GM12874 (cell line): ENCODE measurements around the gene LGALS7.

Experiments
- CTCF ChIP-seq: IDR thresholded peaks from 2 replicates; pipeline ENCODE4 v1.5.1; 2011; ENCODE audit warnings: low read depth, mild to moderate bottlenecking, control low read depth, low read length, moderate library complexity; ENCODE audit not compliant: insufficient read depth

Gene LGALS7

GRCh38 chr19:38812841-38813320, 39.6 kb upstream of the LGALS7 start, which contains the start of gene LGALS4:
TSS of gene LGALS4 (minus strand) at chr19:38812945. CDS start at chr19:38812886, 59 bp downstream.
- TF ChIP-seq CTCF = no peak

GRCh38 chr19:38812009-38812840, 38.9 kb upstream of the LGALS7 start:
- no peak for TF ChIP-seq CTCF

GRCh38 chr19:38809592-38810252, 36.4 kb upstream of the LGALS7 start:
- TF ChIP-seq CTCF = no peak

- TF ChIP-seq CTCF = no peak
Measured at GRCh38 chr19:38808741-38809140, 35.4 kb upstream of the LGALS7 start.

- TF ChIP-seq CTCF = no peak
Measured at GRCh38 chr19:38806371-38806770, 33.1 kb upstream of the LGALS7 start.

GRCh38 chr19:38805180-38805579, 31.9 kb upstream of the LGALS7 start:
- no peak for TF ChIP-seq CTCF

- no peak for TF ChIP-seq CTCF
Measured at GRCh38 chr19:38803543-38803942, 30.2 kb upstream of the LGALS7 start.
